NCI-H82 (cell line): ENCODE results near the gene CD84.
"Not testable (repeated sequence)": the region's sequence is repeated elsewhere in the genome, so short reads cannot be mapped to it uniquely, and the experiment has no call there.

Source experiments
- DNase-seq: peaks from one replicate; lab custom pipeline; 2025; lab: John Stamatoyannopoulos, UW

The CD84 gene

GRCh38 chr1:160608941-160609340 is 29.6 kb upstream of the CD84 start:
- DNase-seq = no peak

- no peak for DNase-seq
These were observed 29.2 kb upstream of the CD84 start for GRCh38 chr1:160608514-160608913.

GRCh38 chr1:160608057-160608456 is 28.8 kb upstream of the CD84 start:
- DNase-seq = no peak

GRCh38 chr1:160607672-160608032 is 28.4 kb upstream of the CD84 start:
- no peak for DNase-seq

- peak; percentile 91 for DNase-seq
These were observed 27.8 kb upstream of the CD84 start for GRCh38 chr1:160607011-160607671.

- DNase-seq = no peak
These were observed 27.3 kb upstream of the CD84 start for GRCh38 chr1:160606611-160607010.

- peak; percentile 13 for DNase-seq
These were observed 26.6 kb upstream of the CD84 start for GRCh38 chr1:160605792-160606479.

- DNase-seq = no peak
These were observed 25.9 kb upstream of the CD84 start for GRCh38 chr1:160605205-160605604.

GRCh38 chr1:160597705-160598104 is 18.4 kb upstream of the CD84 start:
- DNase-seq = no peak

GRCh38 chr1:160597051-160597450 is 17.8 kb upstream of the CD84 start:
- DNase-seq = no peak

GRCh38 chr1:160590488-160590887 is 11.2 kb upstream of the CD84 start:
- DNase-seq = no peak

GRCh38 chr1:160588468-160588867 is 9.2 kb upstream of the CD84 start:
- DNase-seq = no peak

- no peak for DNase-seq
These were observed 5.5 kb upstream of the CD84 start for GRCh38 chr1:160584784-160585183.

GRCh38 chr1:160582976-160583375 is 3.7 kb upstream of the CD84 start:
- DNase-seq = not testable (repeated sequence)

- no peak for DNase-seq
These were observed 2.7 kb upstream of the CD84 start for GRCh38 chr1:160581961-160582360.

GRCh38 chr1:160580221-160580812 is 1.0 kb upstream of the CD84 start:
- DNase-seq = no peak

GRCh38 chr1:160578525-160579191 is 638 bp downstream of the CD84 start:
- no peak for DNase-seq

- DNase-seq = no peak
These were observed 1.1 kb downstream of the CD84 start for GRCh38 chr1:160578175-160578524.

- DNase-seq = no peak
These were observed 1.6 kb downstream of the CD84 start for GRCh38 chr1:160577671-160578070.

GRCh38 chr1:160576884-160577283 is 2.4 kb downstream of the CD84 start:
- DNase-seq = no peak

GRCh38 chr1:160576390-160576789 is 2.9 kb downstream of the CD84 start:
- DNase-seq = no peak

GRCh38 chr1:160575112-160575664 is 4.1 kb downstream of the CD84 start:
- DNase-seq = no peak

GRCh38 chr1:160570840-160571239 is 8.5 kb downstream of the CD84 start:
- DNase-seq = no peak
